IMR-90 (cell line): Measurements from ENCODE around the gene KRTAP19-2. TPM values are rescaled to one million over a fixed set of nuclear protein-coding genes. Genes with fewer than 3 reads are reported as not detected.

Experiments used
- ATAC-seq: fragments of 200-7000 bp; cut with Tn5 transposase; 2 replicates; pipeline ENCODE4 v1.9.1; 2020; ENCODE audit warnings: low read depth, mild to moderate bottlenecking, moderate library complexity
- BruUV-seq: library from RNA; stranded (reverse); fragments of 400-500 nt; replicated peaks from 2 replicates; lab custom pipeline; 2021; lab: Mats Ljungman, UMichigan
- CTCF ChIA-PET: fragments of 300-600 bp; formaldehyde crosslinking; extraction: SDS; loops from one replicate; lab custom pipeline; 2021; ENCODE audit warnings: antibody characterized with exemption; lab: Yijun Ruan, JAX
- POLR2A ChIA-PET: fragments of 300-600 bp; sonication (Branson Sonifier 250); formaldehyde crosslinking; loops from one replicate; lab custom pipeline; 2022; ENCODE audit warnings: antibody characterized with exemption; ENCODE audit not compliant: unreplicated experiment; lab: Charles Lee
- DNase-seq: peaks from one replicate; pipeline ENCODE4 v3.0.0; 2013
- H2AFZ ChIP-seq: replicated peaks from 2 replicates; pipeline ENCODE3; 2013; ENCODE audit warnings: low read length, mild to moderate bottlenecking; ENCODE audit not compliant: poor library complexity
- H2AK5ac ChIP-seq: 2 replicates; pipeline ENCODE4 v1.6.1; 2013; ENCODE audit warnings: low read depth, low read length, inconsistent platforms
- H2AK9ac ChIP-seq: replicated peaks from 2 replicates; pipeline ENCODE3; 2013; ENCODE audit warnings: mild to moderate bottlenecking, low read depth, low read length, moderate library complexity; ENCODE audit not compliant: poor library complexity
- H2BK120ac ChIP-seq: 2 replicates; pipeline ENCODE4 v1.6.1; 2013; ENCODE audit warnings: low read depth, low read length, inconsistent platforms
- H2BK15ac ChIP-seq: 3 replicates; pipeline ENCODE4 v1.6.1; 2013; ENCODE audit warnings: low read depth, low read length, inconsistent platforms
- H2BK20ac ChIP-seq: 2 replicates; pipeline ENCODE4 v1.6.1; 2013; ENCODE audit warnings: low read depth, mild to moderate bottlenecking, inconsistent platforms, low read length, moderate library complexity
- H2BK5ac ChIP-seq: 2 replicates; pipeline ENCODE4 v1.6.1; 2013; ENCODE audit warnings: mild to moderate bottlenecking, low read depth, low read length, inconsistent platforms; ENCODE audit not compliant: poor library complexity, severe bottlenecking
- H3K14ac ChIP-seq: replicated peaks from 2 replicates; pipeline ENCODE4 v1.6.1; 2013; ENCODE audit warnings: low read depth, low read length, inconsistent platforms
- H3K18ac ChIP-seq: 2 replicates; pipeline ENCODE4 v1.6.1; 2013; ENCODE audit warnings: low read depth, low read length, control low read depth
- H3K23ac ChIP-seq: 2 replicates; pipeline ENCODE4 v1.6.1; 2013; ENCODE audit warnings: low read depth, low read length, inconsistent platforms
- H3K27ac ChIP-seq: 2 replicates; pipeline ENCODE4 v1.5.1; 2013; ENCODE audit warnings: mild to moderate bottlenecking, control low read depth, low read length; ENCODE audit not compliant: insufficient read depth
- H3K27me3 ChIP-seq: 2 replicates; pipeline ENCODE4 v1.6.1; 2013; ENCODE audit warnings: low read length; ENCODE audit not compliant: control insufficient read depth, insufficient read depth
- H3K36me3 ChIP-seq: 2 replicates; pipeline ENCODE4 v1.6.1; 2013; ENCODE audit warnings: low read length, mixed read lengths; ENCODE audit not compliant: control insufficient read depth, insufficient read depth
- H3K4ac ChIP-seq: 2 replicates; pipeline ENCODE4 v1.6.1; 2013; ENCODE audit warnings: low read depth, low read length, inconsistent platforms
- H3K4me1 ChIP-seq: 2 replicates; pipeline ENCODE4 v1.6.1; 2013; ENCODE audit warnings: low read length, mixed read lengths; ENCODE audit not compliant: control insufficient read depth, insufficient read depth
- H3K4me2 ChIP-seq: 2 replicates; pipeline ENCODE4 v1.6.1; 2013; ENCODE audit warnings: low read depth, mild to moderate bottlenecking, control low read depth, low read length, moderate library complexity
- H3K4me3 ChIP-seq: 2 replicates; pipeline ENCODE4 v1.5.1; 2013; ENCODE audit warnings: low read depth, mild to moderate bottlenecking, control low read depth, low read length, moderate library complexity; ENCODE audit not compliant: insufficient read depth
- H3K56ac ChIP-seq: 2 replicates; pipeline ENCODE4 v1.6.1; 2013; ENCODE audit warnings: low read length, inconsistent platforms; ENCODE audit not compliant: insufficient read depth; ENCODE audit errors: extremely low read depth
- H3K79me1 ChIP-seq, 2 experiments: 2 replicates each; pipeline ENCODE4 v1.6.1; 2013; ENCODE audit warnings: low read length in 2 of 2, inconsistent platforms in 1 of 2, low read depth in 1 of 2
- H3K9ac ChIP-seq: 2 replicates; pipeline ENCODE4 v1.6.1; 2013; ENCODE audit warnings: low read depth, low read length, control low read depth
- H3K9me1 ChIP-seq: 2 replicates; pipeline ENCODE4 v1.6.1; 2013; ENCODE audit warnings: low read length, inconsistent platforms; ENCODE audit not compliant: insufficient read depth
- H3K9me3 ChIP-seq: 2 replicates; pipeline ENCODE4 v1.6.1; 2013; ENCODE audit warnings: low read length; ENCODE audit not compliant: control insufficient read depth, insufficient read depth
- H4K20me1 ChIP-seq: 2 replicates; pipeline ENCODE4 v1.6.1; 2013; ENCODE audit warnings: low read length, inconsistent platforms; ENCODE audit not compliant: insufficient read depth
- H4K5ac ChIP-seq: 2 replicates; pipeline ENCODE4 v1.6.1; 2013; ENCODE audit warnings: mild to moderate bottlenecking, low read depth, low read length, control low read depth
- H4K8ac ChIP-seq, 2 experiments: 2 replicates each; pipeline ENCODE4 v1.6.1; 2013; ENCODE audit warnings: low read depth in 2 of 2, low read length in 2 of 2, control low read depth in 1 of 2, inconsistent platforms in 1 of 2
- H4K91ac ChIP-seq: 2 replicates; pipeline ENCODE4 v1.6.1; 2013; ENCODE audit warnings: low read depth, low read length, inconsistent platforms; ENCODE audit not compliant: insufficient read depth
- FOS ChIP-seq: fragments of 150-350 bp; IDR thresholded peaks from 2 replicates; pipeline ENCODE4 v1.6.1; 2016; ENCODE audit warnings: low read depth, low read length
- NFE2L2 ChIP-seq: fragments of 150-350 bp; IDR thresholded peaks from 2 replicates; pipeline ENCODE4 v1.6.1; 2016; ENCODE audit warnings: low read depth, mild to moderate bottlenecking, low read length
- WGBS, 2 experiments: methylation state at CpG; one replicate each; pipeline versions ENCODE4 v1.1.5 to v1.1.7; 2013; ENCODE audit warnings: missing lambda C conversion rate in 2 of 2; ENCODE audit not compliant: insufficient read length in 1 of 2; ENCODE audit errors: extremely low coverage in 2 of 2; 5-methylcytosine and 5-hydroxymethylcytosine counted together
- dilution Hi-C: fragments of 300-500 bp; cut with HindIII; formaldehyde crosslinking; loops from one replicate; pipeline ENCODE4 v1.14.3; 2018; ENCODE audit warnings: low sequenced_read_pairs; ENCODE audit not compliant: unreplicated experiment
- in situ Hi-C: fragments of 300-500 bp; cut with MboI; formaldehyde crosslinking; loops from 3 replicates; pipeline ENCODE4 v1.14.3; 2019; ENCODE audit warnings: low sequenced_read_pairs, inconsistent platforms, mixed read lengths
- intact Hi-C: fragments of 100-400 bp; cut with micrococcal nuclease; formaldehyde crosslinking; loops from 2 replicates; pipeline ENCODE4 v1.10.0; 2022
- polyA plus RNA-seq, 3 experiments: library from polyadenylated mRNA; depleted of rRNA; stranded (reverse); fragments of >200 nt; gene quantifications; 2 replicates each; pipeline ENCODE4 v1.2.3, GENCODE V29; 2012; ENCODE audit warnings: low replicate concordance in 1 of 3
- total RNA-seq: library from RNA; depleted of rRNA; stranded (reverse); fragments of >200 nt; gene quantifications from 2 replicates; pipeline ENCODE4 v1.2.3, GENCODE V29; 2012

Gene KRTAP19-2
- total and polyA plus RNA-seq, 2 of the 4 experiments (the other 2 are of a cell fraction) = not detected

- no TSS peak for BruUV-seq
- intact Hi-C loops = no loop called here
- no peak overlapping the region for H2BK120ac ChIP-seq
- no peak overlapping the region for H2BK20ac ChIP-seq
- no CpG with 5 or more reads among the region's 3 CpGs for WGBS, 2 experiments
- in situ Hi-C loops = no loop called here
- H2AK9ac ChIP-seq = no peak overlapping the region
- no peak overlapping the region for H2BK15ac ChIP-seq
- H3K27ac ChIP-seq = no peak overlapping the region
- POLR2A ChIA-PET = no interaction called here
- H3K9me1 ChIP-seq = no peaks in the 10 kb centered on the region
- ATAC-seq = no peak
- TF ChIP-seq NFE2L2 (no peak), FOS (no peak)
- no peak overlapping the region for H3K18ac ChIP-seq
- H3K79me1 ChIP-seq = no peaks in the 10 kb centered on the region
- H4K20me1 ChIP-seq = no peaks in the 10 kb centered on the region
- H2AK5ac ChIP-seq = no peak overlapping the region
- no peak overlapping the region for H2AFZ ChIP-seq
- H3K27me3 ChIP-seq = no peaks in the 10 kb centered on the region
- no peak overlapping the region for H3K56ac ChIP-seq
- no peak for DNase-seq
- dilution Hi-C loops = no loop called here
- no peak overlapping the region for H3K4me3 ChIP-seq
- no peak overlapping the region for H4K91ac ChIP-seq
- no peak overlapping the region for H4K5ac ChIP-seq
- no peak overlapping the region for H3K4ac ChIP-seq
- CTCF ChIA-PET = no interaction called here
- no peak overlapping the region for H3K14ac ChIP-seq
- no peak overlapping the region for H2BK5ac ChIP-seq
- H3K23ac ChIP-seq = no peak overlapping the region
- no peak overlapping the region for H3K4me2 ChIP-seq
- H3K9ac ChIP-seq = no peak overlapping the region
- H4K8ac ChIP-seq = no peak overlapping the region
- no peaks in the 10 kb centered on the region for H3K36me3 ChIP-seq
- peaks cover 8% of the 10 kb centered on the region; the same call in 1 of the 2 replicates for H3K9me3 ChIP-seq
- H3K4me1 ChIP-seq = no peaks in the 10 kb centered on the region
Observed at GRCh38 chr21:30448514-30448913, 38.7 kb downstream of the KRTAP19-2 start.
